ENCODE data around the gene SLC26A3.
A peak's percentile ranks its signal among the peaks of the same experiment; 100 is the strongest.

SLC26A3 gene

GRCh38 chr7:107789647-107790046 lies 13.4 kb downstream of the SLC26A3 start:
- no peak for DNase-seq
- no peaks in the 10 kb centered on the region for H3K36me3 Mint-ChIP-seq
- no peaks in the 10 kb centered on the region for H3K4me1 Mint-ChIP-seq
- H3K4me3 Mint-ChIP-seq, result no peak overlapping the region
- H3K9me3 Mint-ChIP-seq, result no peaks in the 10 kb centered on the region
- no peak overlapping the region for H3K27ac Mint-ChIP-seq
- peaks cover 0 to 5% of the 10 kb centered on the region in 2 donors for H3K27me3 Mint-ChIP-seq
- ATAC-seq (replicated peaks), result no peak

GRCh38 chr7:107788662-107789061 lies 14.4 kb downstream of the SLC26A3 start:
- Mint-ChIP-seq H3K4me3 (no peak overlapping the region), H3K4me1 (no peaks in the 10 kb centered on the region)
- ATAC-seq (replicated peaks), result no peak

GRCh38 chr7:107788216-107788615 lies 14.8 kb downstream of the SLC26A3 start:
- H3K27ac Mint-ChIP-seq, result no peak overlapping the region
- ATAC-seq (replicated peaks), result no peak

More at GRCh38 chr7:107788662-107789061, 14.4 kb downstream of the SLC26A3 start:
- no peak overlapping the region for H3K27ac Mint-ChIP-seq
- peaks cover 0 to 5% of the 10 kb centered on the region in 2 donors for H3K27me3 Mint-ChIP-seq
- no peaks in the 10 kb centered on the region for H3K36me3 Mint-ChIP-seq
- H3K9me3 Mint-ChIP-seq, result no peaks in the 10 kb centered on the region
- no peak for DNase-seq

GRCh38 chr7:107785926-107786325 lies 17.1 kb downstream of the SLC26A3 start:
- ATAC-seq (replicated peaks) (no peak), DNase-seq (no peak)
- Mint-ChIP-seq H3K27me3 (peaks cover 0 to 4% of the 10 kb centered on the region in 2 donors), H3K9me3 (no peaks in the 10 kb centered on the region), H3K4me3 (no peak overlapping the region), H3K36me3 (no peaks in the 10 kb centered on the region), H3K27ac (no peak overlapping the region), H3K4me1 (no peaks in the 10 kb centered on the region)

More at GRCh38 chr7:107788216-107788615, 14.8 kb downstream of the SLC26A3 start:
- no peaks in the 10 kb centered on the region for H3K4me1 Mint-ChIP-seq
- no peaks in the 10 kb centered on the region for H3K9me3 Mint-ChIP-seq
- H3K27me3 Mint-ChIP-seq, result peaks cover 0 to 5% of the 10 kb centered on the region in 2 donors
- H3K4me3 Mint-ChIP-seq, result no peak overlapping the region
- no peaks in the 10 kb centered on the region for H3K36me3 Mint-ChIP-seq
- DNase-seq, result no peak

- H3K36me3 Mint-ChIP-seq, result no peaks in the 10 kb centered on the region
- ATAC-seq (replicated peaks) (no peak), DNase-seq (no peak)
- H3K4me1 Mint-ChIP-seq, result no peaks in the 10 kb centered on the region
- no peaks in the 10 kb centered on the region for H3K9me3 Mint-ChIP-seq
- no peak overlapping the region for H3K4me3 Mint-ChIP-seq
- H3K27me3 Mint-ChIP-seq, result no peaks in the 10 kb centered on the region
- H3K27ac Mint-ChIP-seq, result no peak overlapping the region
These were observed 17.9 kb downstream of the SLC26A3 start for GRCh38 chr7:107785170-107785569.

- Mint-ChIP-seq H3K27ac (no peak overlapping the region), H3K4me3 (no peak overlapping the region), H3K4me1 (no peaks in the 10 kb centered on the region), H3K9me3 (no peaks in the 10 kb centered on the region), H3K27me3 (no peaks in the 10 kb centered on the region), H3K36me3 (no peaks in the 10 kb centered on the region)
- ATAC-seq (replicated peaks) (no peak), DNase-seq (no peak)
These were observed 19.4 kb downstream of the SLC26A3 start for GRCh38 chr7:107783648-107784047.

GRCh38 chr7:107782374-107782773 lies 20.6 kb downstream of the SLC26A3 start:
- no peaks in the 10 kb centered on the region for H3K27me3 Mint-ChIP-seq
- H3K27ac Mint-ChIP-seq, result no peak overlapping the region
- H3K9me3 Mint-ChIP-seq, result no peaks in the 10 kb centered on the region
- no peaks in the 10 kb centered on the region for H3K4me1 Mint-ChIP-seq
- H3K36me3 Mint-ChIP-seq, result no peaks in the 10 kb centered on the region
- ATAC-seq (replicated peaks) (no peak), DNase-seq (no peak)
- H3K4me3 Mint-ChIP-seq, result no peak overlapping the region

GRCh38 chr7:107779647-107780099 lies 23.4 kb downstream of the SLC26A3 start:
- ATAC-seq (replicated peaks), result no peak
- no peaks in the 10 kb centered on the region for H3K36me3 Mint-ChIP-seq
- H3K4me3 Mint-ChIP-seq, result no peak overlapping the region
- H3K27me3 Mint-ChIP-seq, result no peaks in the 10 kb centered on the region
- no peaks in the 10 kb centered on the region for H3K4me1 Mint-ChIP-seq
- H3K9me3 Mint-ChIP-seq, result no peaks in the 10 kb centered on the region
- H3K27ac Mint-ChIP-seq, result no peak overlapping the region
- no peak for DNase-seq

GRCh38 chr7:107778283-107778682 lies 24.7 kb downstream of the SLC26A3 start:
- DNase-seq (no peak), ATAC-seq (replicated peaks) (no peak)
- no peaks in the 10 kb centered on the region for H3K4me1 Mint-ChIP-seq
- no peaks in the 10 kb centered on the region for H3K9me3 Mint-ChIP-seq
- no peak overlapping the region for H3K27ac Mint-ChIP-seq
- H3K4me3 Mint-ChIP-seq, result no peak overlapping the region
- H3K27me3 Mint-ChIP-seq, result no peaks in the 10 kb centered on the region
- no peaks in the 10 kb centered on the region for H3K36me3 Mint-ChIP-seq

GRCh38 chr7:107777702-107778101 lies 25.3 kb downstream of the SLC26A3 start:
- no peaks in the 10 kb centered on the region for H3K4me1 Mint-ChIP-seq
- no peak overlapping the region for H3K4me3 Mint-ChIP-seq
- no peak overlapping the region for H3K27ac Mint-ChIP-seq
- ATAC-seq (replicated peaks) (no peak), DNase-seq (no peak)
- no peaks in the 10 kb centered on the region for H3K27me3 Mint-ChIP-seq
- H3K9me3 Mint-ChIP-seq, result no peaks in the 10 kb centered on the region
- no peaks in the 10 kb centered on the region for H3K36me3 Mint-ChIP-seq

- Mint-ChIP-seq H3K36me3 (peaks cover 0 to 12% of the 10 kb centered on the region in 2 donors), H3K27ac (no peak overlapping the region), H3K9me3 (no peaks in the 10 kb centered on the region), H3K27me3 (no peaks in the 10 kb centered on the region), H3K4me1 (peaks cover 0 to 2% of the 10 kb centered on the region in 2 donors), H3K4me3 (no peak overlapping the region)
- DNase-seq (no peak), ATAC-seq (replicated peaks) (no peak)
These were observed 30.0 kb downstream of the SLC26A3 start for GRCh38 chr7:107773027-107773426.

- no peak for DNase-seq
- Mint-ChIP-seq H3K4me1 (peaks cover 2 to 7% of the 10 kb centered on the region in 2 donors), H3K27me3 (no peaks in the 10 kb centered on the region), H3K4me3 (no peak overlapping the region), H3K36me3 (peaks cover 10 to 29% of the 10 kb centered on the region in 2 donors), H3K9me3 (no peaks in the 10 kb centered on the region), H3K27ac (no peak overlapping the region)
- ATAC-seq (replicated peaks), result no peak
These were observed 34.8 kb downstream of the SLC26A3 start for GRCh38 chr7:107768263-107768662.

GRCh38 chr7:107767391-107767790 lies 35.6 kb downstream of the SLC26A3 start:
- Mint-ChIP-seq H3K27me3 (no peaks in the 10 kb centered on the region), H3K27ac (no peak overlapping the region), H3K4me1 (peaks cover 2 to 7% of the 10 kb centered on the region in 2 donors), H3K36me3 (peaks cover 10 to 27% of the 10 kb centered on the region in 2 donors), H3K9me3 (no peaks in the 10 kb centered on the region), H3K4me3 (no peak overlapping the region)
- no peak for DNase-seq
- no peak for ATAC-seq (replicated peaks)

- H3K4me3 Mint-ChIP-seq, result no peak overlapping the region
- H3K9me3 Mint-ChIP-seq, result no peaks in the 10 kb centered on the region
- no peak for ATAC-seq (replicated peaks)
- peaks cover 0 to 1% of the 10 kb centered on the region in 2 donors for H3K4me1 Mint-ChIP-seq
- H3K27ac Mint-ChIP-seq, result no peak overlapping the region
- peaks cover 18 to 26% of the 10 kb centered on the region in 2 donors for H3K36me3 Mint-ChIP-seq
- DNase-seq, result no peak
- no peaks in the 10 kb centered on the region for H3K27me3 Mint-ChIP-seq
These were observed 44.4 kb downstream of the SLC26A3 start for GRCh38 chr7:107758667-107759066.

GRCh38 chr7:107754642-107755041 lies 48.4 kb downstream of the SLC26A3 start:
- Mint-ChIP-seq H3K4me3 (no peak overlapping the region), H3K27ac (peak overlapping the region; percentile 17), H3K27me3 (no peaks in the 10 kb centered on the region), H3K4me1 (peaks cover 4 to 15% of the 10 kb centered on the region in 2 donors), H3K36me3 (peaks cover 28 to 45% of the 10 kb centered on the region in 2 donors), H3K9me3 (no peaks in the 10 kb centered on the region)
- ATAC-seq (replicated peaks) (no peak), DNase-seq (no peak)

GRCh38 chr7:107751113-107751512 lies 51.9 kb downstream of the SLC26A3 start:
- Mint-ChIP-seq H3K27ac (no peak overlapping the region), H3K27me3 (no peaks in the 10 kb centered on the region), H3K4me3 (no peak overlapping the region), H3K4me1 (peaks cover 8 to 24% of the 10 kb centered on the region in 2 donors), H3K36me3 (peaks cover 11 to 29% of the 10 kb centered on the region in 2 donors), H3K9me3 (no peaks in the 10 kb centered on the region)
- DNase-seq (no peak), ATAC-seq (replicated peaks) (no peak)

All from stimulated activated naive B cell treated with anti-CD40 and anti-IgM and Interleukin-4, amounts not matched to agents 10 μg/mL and 1 μg/mL and 100 μg/mL, for 72 hours (primary cell).